Coronary artery (tissue), 2 donors: ENCODE measurements around the gene ZDBF2.
A peak's percentile ranks its signal among the peaks of the same experiment; 100 is the strongest.
"Not testable (repeated sequence)": the region's sequence is repeated elsewhere in the genome, so short reads cannot be mapped to it uniquely, and the experiment has no call there.

ENCODE experiments used
- DNase-seq: peaks from one replicate; pipeline ENCODE4 v3.0.0-alpha.2; 2017; ENCODE audit warnings: low spot score
- H3K27ac ChIP-seq, 2 donors: fragments of 200-600 bp; sonication (generic); one replicate each; pipeline ENCODE4 v1.5.1; 2016 to 2019
- H3K4me3 ChIP-seq: fragments of 200-600 bp; sonication (generic); 2 replicates; pipeline ENCODE4 v1.5.1; 2016; ENCODE audit warnings: mild to moderate bottlenecking, moderate library complexity
- TF ChIP-seq, protein P1 (sequence below): fragments of 200-600 bp; sonication (generic); IDR thresholded peaks from one replicate; pipeline ENCODE4 v1.5.1; 2019; ENCODE audit warnings: antibody characterized with exemption

Gene ZDBF2

GRCh38 chr2:206274434-206275311 lies at the start of gene ZDBF2:
ZDBF2 (plus strand) TSS chr2:206274663; CDS start chr2:206281850, 7,187 bp downstream.
- TF ChIP-seq, protein P1, sequence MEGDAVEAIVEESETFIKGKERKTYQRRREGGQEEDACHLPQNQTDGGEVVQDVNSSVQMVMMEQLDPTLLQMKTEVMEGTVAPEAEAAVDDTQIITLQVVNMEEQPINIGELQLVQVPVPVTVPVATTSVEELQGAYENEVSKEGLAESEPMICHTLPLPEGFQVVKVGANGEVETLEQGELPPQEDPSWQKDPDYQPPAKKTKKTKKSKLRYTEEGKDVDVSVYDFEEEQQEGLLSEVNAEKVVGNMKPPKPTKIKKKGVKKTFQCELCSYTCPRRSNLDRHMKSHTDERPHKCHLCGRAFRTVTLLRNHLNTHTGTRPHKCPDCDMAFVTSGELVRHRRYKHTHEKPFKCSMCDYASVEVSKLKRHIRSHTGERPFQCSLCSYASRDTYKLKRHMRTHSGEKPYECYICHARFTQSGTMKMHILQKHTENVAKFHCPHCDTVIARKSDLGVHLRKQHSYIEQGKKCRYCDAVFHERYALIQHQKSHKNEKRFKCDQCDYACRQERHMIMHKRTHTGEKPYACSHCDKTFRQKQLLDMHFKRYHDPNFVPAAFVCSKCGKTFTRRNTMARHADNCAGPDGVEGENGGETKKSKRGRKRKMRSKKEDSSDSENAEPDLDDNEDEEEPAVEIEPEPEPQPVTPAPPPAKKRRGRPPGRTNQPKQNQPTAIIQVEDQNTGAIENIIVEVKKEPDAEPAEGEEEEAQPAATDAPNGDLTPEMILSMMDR: no peak
- peak within 1 kb of the TSS; percentile 91 for H3K4me3 ChIP-seq
- peak within 1 kb of the TSS; percentile 59 to 74 for H3K27ac ChIP-seq
- no peak for DNase-seq

GRCh38 chr2:206225435-206226232 lies 48.8 kb upstream of the ZDBF2 start:
- TF ChIP-seq, protein P1: no peak
- no peak for DNase-seq
- Histone ChIP-seq H3K4me3 (no peak overlapping the region), H3K27ac (no peak overlapping the region)

- not testable (repeated sequence) for DNase-seq, H3K4me3 ChIP-seq, H3K27ac ChIP-seq
Measured at GRCh38 chr2:206228636-206229035, 45.8 kb upstream of the ZDBF2 start.

DNA sequence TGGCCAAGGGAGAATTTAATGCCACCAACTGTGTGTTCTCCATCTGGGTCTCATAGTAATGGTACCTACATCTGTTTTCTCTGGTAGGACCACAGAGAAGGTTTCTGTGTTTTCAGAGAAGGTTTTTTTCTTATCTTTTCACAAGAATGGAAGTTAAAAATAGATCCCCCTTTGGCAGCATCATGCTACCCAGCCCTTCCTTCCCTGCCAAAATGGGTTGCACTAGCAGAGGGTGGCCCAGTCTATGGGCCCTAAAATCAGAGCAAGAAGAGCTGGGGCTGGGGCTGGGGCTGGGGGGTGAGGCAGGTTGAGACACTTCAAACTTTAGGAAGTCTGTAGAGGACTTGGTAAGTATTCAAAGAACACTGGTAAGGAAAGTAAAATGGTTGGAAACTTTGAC lies 44.8 kb upstream of the ZDBF2 start:
- TF ChIP-seq, protein P1: no peak
- DNase-seq: no peak
- H3K4me3 ChIP-seq: no peak overlapping the region
- H3K27ac ChIP-seq: no peak overlapping the region

DNA sequence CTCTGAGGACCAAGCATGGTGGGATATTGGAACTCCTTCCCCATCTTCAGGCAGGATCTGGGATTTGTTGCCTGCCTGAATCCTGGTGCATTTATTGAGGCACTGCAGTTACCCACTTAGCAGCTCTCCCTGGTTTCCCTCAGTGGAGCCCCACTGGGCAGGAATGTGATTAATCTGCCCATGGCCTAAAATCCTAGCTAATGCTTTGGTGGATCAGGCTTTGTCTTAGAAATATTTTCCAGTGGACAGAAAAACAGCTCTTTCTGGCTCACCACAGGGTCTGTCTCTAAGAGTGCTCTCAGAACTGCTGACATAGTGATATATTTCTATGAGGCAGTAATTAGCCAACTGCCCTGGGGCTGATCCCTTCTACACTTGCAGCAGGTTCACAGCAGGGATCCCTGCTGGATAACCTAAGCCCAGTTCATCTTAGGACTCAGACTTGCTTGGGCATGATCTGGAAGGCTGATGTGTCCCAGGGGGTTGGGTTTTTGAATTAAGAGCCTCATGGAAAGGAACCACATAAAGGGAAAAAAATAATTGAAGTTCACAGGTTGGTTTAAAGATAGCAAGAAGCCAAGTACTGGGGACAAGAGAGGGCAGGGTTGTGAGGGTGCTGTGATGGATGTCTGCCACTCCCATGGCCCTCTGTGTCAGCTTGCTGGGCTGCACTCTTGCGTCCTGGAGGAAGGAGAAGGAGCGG lies 44.3 kb upstream of the ZDBF2 start:
- no peak overlapping the region for H3K27ac ChIP-seq
- TF ChIP-seq, protein P1: no peak
- no peak for DNase-seq
- no peak overlapping the region for H3K4me3 ChIP-seq

DNA sequence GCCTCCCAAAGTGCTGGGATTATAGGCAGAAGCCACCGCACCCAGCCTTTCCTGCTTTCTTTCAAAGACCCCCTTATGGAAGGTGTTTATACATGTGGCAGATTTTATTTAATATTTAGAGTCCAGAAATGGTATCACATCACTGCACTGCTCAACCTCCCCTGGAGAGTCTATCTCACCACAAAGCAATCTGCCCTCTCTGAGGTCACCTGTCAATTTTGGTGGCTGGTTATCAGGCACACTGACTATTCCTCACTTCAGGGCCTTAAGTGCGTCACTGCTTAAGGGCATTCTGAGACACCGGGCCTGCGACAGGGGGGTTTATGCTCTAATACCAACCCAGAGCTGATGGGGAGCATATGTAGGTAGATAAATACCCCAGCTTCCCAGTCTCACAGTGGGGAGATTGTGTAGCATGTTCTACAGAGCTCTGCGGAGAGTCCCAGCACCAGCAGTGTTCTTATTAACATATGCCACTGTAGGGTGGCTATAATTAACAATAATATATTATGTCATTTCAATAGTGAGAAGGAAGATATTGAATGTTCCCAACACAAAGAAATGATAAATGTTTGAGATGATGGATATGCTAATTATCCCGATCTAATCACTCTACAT lies 42.7 kb upstream of the ZDBF2 start:
- no peak overlapping the region for H3K27ac ChIP-seq
- DNase-seq: no peak
- TF ChIP-seq, protein P1: no peak
- H3K4me3 ChIP-seq: no peak overlapping the region
